Loucy (cell line): ENCODE data around the gene RAPSN.

Experiments used
- CTCF ChIP-seq: fragments of 200-600 bp; sonication (generic); conservative IDR thresholded peaks from 2 replicates; pipeline ENCODE4 v1.5.1; 2014; ENCODE audit warnings: mild to moderate bottlenecking, antibody characterized with exemption, low read length
- EZH2phosphoT487 ChIP-seq: fragments of 200-600 bp; IDR thresholded peaks from 2 replicates; pipeline ENCODE4 v1.6.1; 2018; ENCODE audit warnings: antibody characterized with exemption, mild to moderate bottlenecking, moderate library complexity, borderline replicate concordance

DNA sequence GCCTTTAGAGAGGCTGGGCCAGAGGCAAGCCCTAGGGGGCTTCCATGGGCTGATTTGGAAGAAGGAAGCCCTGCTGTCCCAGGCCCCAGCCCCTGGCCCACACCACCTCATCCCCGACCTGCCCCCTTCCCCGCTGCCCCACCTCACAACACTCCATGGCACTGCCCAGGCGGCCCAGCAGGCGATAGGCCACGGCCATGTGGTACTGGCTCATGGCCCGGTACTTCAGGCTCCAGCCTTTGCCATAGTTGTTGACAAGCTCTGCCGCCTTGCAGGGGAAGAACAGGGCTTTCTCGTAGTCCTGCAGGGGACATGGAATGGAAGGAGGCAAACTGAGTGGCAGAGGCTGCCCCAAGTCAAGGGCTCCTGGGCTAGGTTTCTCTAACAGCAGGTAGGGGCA, 6.4 kb downstream of the RAPSN start:
- TF ChIP-seq CTCF (no peak), EZH2phosphoT487 (no peak)
